ENCODE data around the gene MAPT.

The MAPT gene

DNA sequence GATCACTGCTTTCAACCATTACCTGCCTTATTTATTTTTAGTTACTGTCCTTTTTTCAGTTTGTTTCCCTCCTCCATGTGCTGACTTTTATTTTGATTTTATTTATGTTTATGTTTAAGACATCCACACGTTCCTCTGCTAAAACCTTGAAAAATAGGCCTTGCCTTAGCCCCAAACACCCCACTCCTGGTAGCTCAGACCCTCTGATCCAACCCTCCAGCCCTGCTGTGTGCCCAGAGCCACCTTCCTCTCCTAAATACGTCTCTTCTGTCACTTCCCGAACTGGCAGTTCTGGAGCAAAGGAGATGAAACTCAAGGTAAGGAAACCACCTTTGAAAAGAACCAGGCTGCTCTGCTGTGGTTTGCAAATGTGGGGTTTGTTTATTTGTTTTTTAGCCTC, 95.4 kb downstream of the MAPT start:
- H4K20me1 ChIP-seq: no peaks in the 10 kb centered on the region
- H3K4me3 ChIP-seq: no peak overlapping the region
- H3K27ac ChIP-seq: no peak overlapping the region
- 0 out of 22 replicates have a peak, but pooled peaks cover 0 to 7% (median 0%) of the 10 kb centered on the region in 11 experiments for H3K9me3 ChIP-seq (replicated peaks in 1 of 11)
- H3K36me3 ChIP-seq: no peaks in the 10 kb centered on the region
- H3K27me3 ChIP-seq: no peaks in the 10 kb centered on the region; a peak in 1 of 22 replicates
- H3K4me2 ChIP-seq: no peak overlapping the region
- no peak overlapping the region for H3K9ac ChIP-seq
- H3K4me1 ChIP-seq: peaks cover 0 to 16% (median 2%) of the 10 kb centered on the region in 10 experiments; a peak in 7 of 20 replicates
- no peak for TF ChIP-seq Cebpa-rat (IDR thresholded peaks at IDR 0.05)

DNA sequence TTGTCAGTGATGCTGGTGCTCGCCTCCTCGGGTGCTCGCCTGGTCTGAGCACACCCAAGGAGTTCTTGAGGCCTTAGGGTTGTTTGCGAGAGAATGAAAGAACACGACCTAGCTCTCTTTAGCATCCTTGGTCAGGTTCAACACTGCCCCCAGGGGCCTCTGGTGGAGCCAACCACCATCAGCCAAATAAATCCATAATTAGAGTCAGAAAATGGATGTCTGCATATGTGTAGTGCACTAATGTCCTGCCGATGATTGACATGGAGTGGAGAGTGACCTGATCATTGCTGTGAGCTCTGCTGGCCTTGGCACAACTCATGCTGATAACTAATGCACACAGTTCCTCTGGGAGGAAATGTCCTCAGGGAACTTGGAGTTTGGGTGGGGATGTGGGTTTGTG, 96.5 kb downstream of the MAPT start:
- H3K27ac ChIP-seq: no peak overlapping the region
- no peak overlapping the region for H3K4me2 ChIP-seq
- no peak overlapping the region for H3K9ac ChIP-seq
- H3K9me3 ChIP-seq (replicated peaks in 1 of 11): 0 out of 22 replicates have a peak, but pooled peaks cover 0 to 7% (median 0%) of the 10 kb centered on the region in 11 experiments
- TF ChIP-seq Cebpa-rat (IDR thresholded peaks at IDR 0.05): no peak
- no peaks in the 10 kb centered on the region for H4K20me1 ChIP-seq
- H3K36me3 ChIP-seq: no peaks in the 10 kb centered on the region
- H3K4me1 ChIP-seq: peaks cover 0 to 16% (median 2%) of the 10 kb centered on the region in 10 experiments; a peak in 7 of 20 replicates
- H3K4me3 ChIP-seq: no peak overlapping the region
- H3K27me3 ChIP-seq: no peaks in the 10 kb centered on the region; a peak in 1 of 22 replicates

- Histone ChIP-seq H4K20me1 (no peaks in the 10 kb centered on the region), H3K4me1 (peaks cover 0 to 16% (median 2%) of the 10 kb centered on the region in 10 experiments; a peak in 7 of 20 replicates), H3K9me3 (replicated peaks in 1 of 11) (0 out of 22 replicates have a peak, but pooled peaks cover 0 to 7% (median 0%) of the 10 kb centered on the region in 11 experiments), H3K9ac (no peak overlapping the region), H3K4me2 (no peak overlapping the region), H3K27ac (no peak overlapping the region), H3K27me3 (no peaks in the 10 kb centered on the region; a peak in 1 of 22 replicates), H3K4me3 (no peak overlapping the region), H3K36me3 (no peaks in the 10 kb centered on the region)
- TF ChIP-seq Cebpa-rat (IDR thresholded peaks at IDR 0.05): no peak
Measured at GRCh38 chr17:45991341-45991740, 97.0 kb downstream of the MAPT start.

- no peak for TF ChIP-seq Cebpa-rat (IDR thresholded peaks at IDR 0.05)
- 0 out of 22 replicates have a peak, but pooled peaks cover 0 to 7% (median 0%) of the 10 kb centered on the region in 11 experiments for H3K9me3 ChIP-seq (replicated peaks in 1 of 11)
- H3K27ac ChIP-seq: no peak overlapping the region
- H3K27me3 ChIP-seq: no peaks in the 10 kb centered on the region; a peak in 1 of 22 replicates
- H3K9ac ChIP-seq: no peak overlapping the region
- no peaks in the 10 kb centered on the region for H4K20me1 ChIP-seq
- H3K36me3 ChIP-seq: no peaks in the 10 kb centered on the region
- H3K4me1 ChIP-seq: peaks cover 0 to 16% (median 2%) of the 10 kb centered on the region in 10 experiments; a peak in 7 of 20 replicates
- no peak overlapping the region for H3K4me2 ChIP-seq
- H3K4me3 ChIP-seq: no peak overlapping the region
Measured at GRCh38 chr17:45992175-45992574, 97.8 kb downstream of the MAPT start.

DNA sequence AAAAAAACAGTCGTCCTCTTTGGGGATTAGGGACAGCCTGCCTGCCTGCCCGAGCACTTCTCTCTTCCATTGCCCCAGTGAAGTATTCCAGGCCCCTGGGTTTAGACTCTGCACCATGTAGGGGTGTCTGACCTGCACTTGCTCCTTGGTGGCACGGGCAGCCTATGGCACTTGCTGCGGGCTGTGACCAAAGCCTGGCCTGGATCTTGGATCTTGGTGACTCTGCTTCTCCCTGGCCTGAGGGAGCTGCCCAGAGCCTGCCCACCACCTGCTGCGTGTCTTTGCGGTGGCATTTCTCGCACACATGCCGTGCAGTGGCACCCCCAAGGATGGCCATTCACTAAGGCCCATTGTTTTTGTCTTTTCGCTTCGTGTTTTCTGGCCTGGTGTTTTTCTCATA, 98.5 kb downstream of the MAPT start:
- no peak overlapping the region for H3K4me3 ChIP-seq
- H3K27ac ChIP-seq: no peak overlapping the region
- 0 out of 22 replicates have a peak, but pooled peaks cover 0 to 7% (median 0%) of the 10 kb centered on the region in 11 experiments for H3K9me3 ChIP-seq (replicated peaks in 1 of 11)
- H3K36me3 ChIP-seq: no peaks in the 10 kb centered on the region
- no peaks in the 10 kb centered on the region; a peak in 1 of 22 replicates for H3K27me3 ChIP-seq
- TF ChIP-seq Cebpa-rat (IDR thresholded peaks at IDR 0.05): no peak
- H3K4me1 ChIP-seq: peaks cover 0 to 10% (median under 1%) of the 10 kb centered on the region in 10 experiments; a peak in 7 of 20 replicates
- H3K4me2 ChIP-seq: no peak overlapping the region
- no peak overlapping the region for H3K9ac ChIP-seq
- no peaks in the 10 kb centered on the region for H4K20me1 ChIP-seq

DNA sequence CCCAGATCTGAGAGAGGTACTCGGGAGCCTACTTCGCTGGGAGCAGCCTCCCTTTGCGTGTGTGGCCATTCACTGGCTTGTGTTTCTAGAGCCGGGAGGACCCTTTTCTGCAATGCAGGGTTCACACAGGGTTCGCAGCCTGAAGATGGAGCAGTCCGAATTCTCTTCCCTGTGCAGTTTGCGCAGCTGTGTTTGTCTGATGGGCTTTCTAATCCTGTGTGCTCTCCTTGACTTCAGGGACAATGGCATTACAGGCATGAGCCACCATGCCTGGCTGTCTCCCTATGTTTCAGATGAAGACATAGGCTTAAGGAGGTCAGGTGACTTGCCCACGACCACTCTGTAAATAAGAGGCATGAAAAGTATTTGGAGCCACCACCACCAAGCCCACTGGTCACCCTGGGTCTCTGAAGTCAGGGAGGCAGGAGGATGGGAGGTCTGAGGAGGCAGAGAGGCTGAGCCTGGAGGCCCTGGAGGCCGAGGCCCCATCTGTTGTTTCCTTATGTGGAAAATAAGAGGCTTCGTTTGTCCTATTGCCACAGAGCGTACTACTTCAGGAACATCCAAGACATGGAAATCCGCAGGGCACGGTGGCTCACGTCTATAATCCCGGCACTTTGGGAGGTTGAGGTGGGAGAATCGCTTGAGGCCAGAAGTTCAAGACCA, 99.7 kb downstream of the MAPT start:
- H3K4me2 ChIP-seq: no peak overlapping the region
- H4K20me1 ChIP-seq: no peaks in the 10 kb centered on the region; a peak in 2 of 22 replicates
- H3K27ac ChIP-seq: no peak overlapping the region
- TF ChIP-seq Cebpa-rat (IDR thresholded peaks at IDR 0.05): no peak
- H3K4me1 ChIP-seq: peaks cover 0 to 8% (median 0%) of the 10 kb centered on the region in 10 experiments; a peak in 1 of 20 replicates
- no peaks in the 10 kb centered on the region for H3K36me3 ChIP-seq
- 0 out of 22 replicates have a peak, but pooled peaks cover 0 to 7% (median 0%) of the 10 kb centered on the region in 11 experiments for H3K9me3 ChIP-seq (replicated peaks in 1 of 11)
- H3K4me3 ChIP-seq: no peak overlapping the region
- no peaks in the 10 kb centered on the region; a peak in 1 of 22 replicates for H3K27me3 ChIP-seq
- H3K9ac ChIP-seq: no peak overlapping the region

DNA sequence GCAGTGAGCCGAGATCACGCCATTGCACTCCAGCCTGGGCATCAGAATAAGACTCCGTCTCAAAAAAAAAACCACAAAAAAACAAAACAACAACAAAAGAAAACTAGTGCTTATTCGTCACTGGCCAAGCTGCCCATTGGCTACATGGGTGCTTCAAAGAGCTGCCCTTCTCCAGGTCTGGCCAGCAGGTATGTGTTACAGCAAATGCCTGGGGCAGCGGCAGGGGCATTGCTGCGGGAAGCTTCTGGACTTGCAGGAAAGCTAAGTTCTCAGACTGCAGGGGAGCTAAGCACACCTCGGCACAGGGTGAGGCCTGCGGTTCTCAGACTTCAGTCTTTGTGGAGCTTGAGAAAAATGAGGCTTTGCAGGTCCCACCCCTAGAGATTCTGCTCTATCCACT, 100.6 kb downstream of the MAPT start:
- Histone ChIP-seq H3K27me3 (no peaks in the 10 kb centered on the region; a peak in 1 of 22 replicates), H3K4me3 (no peak overlapping the region), H3K4me2 (no peak overlapping the region), H3K27ac (no peak overlapping the region), H3K9ac (no peak overlapping the region), H4K20me1 (no peaks in the 10 kb centered on the region; a peak in 2 of 22 replicates), H3K4me1 (peaks cover 0 to 8% (median 0%) of the 10 kb centered on the region in 10 experiments; a peak in 1 of 20 replicates), H3K9me3 (replicated peaks in 1 of 11) (0 out of 22 replicates have a peak, but pooled peaks cover 0 to under 1% (median 0%) of the 10 kb centered on the region in 11 experiments), H3K36me3 (no peaks in the 10 kb centered on the region)
- TF ChIP-seq Cebpa-rat (IDR thresholded peaks at IDR 0.05): no peak

GRCh38 chr17:45995627-45996270, 101.4 kb downstream of the MAPT start:
- no peak overlapping the region for H3K27ac ChIP-seq
- no peak overlapping the region for H3K4me2 ChIP-seq
- no peaks in the 10 kb centered on the region; a peak in 1 of 22 replicates for H3K27me3 ChIP-seq
- no peak overlapping the region for H3K4me3 ChIP-seq
- peaks cover 0 to 6% (median 0%) of the 10 kb centered on the region in 10 experiments; a peak in 1 of 20 replicates for H3K4me1 ChIP-seq
- no peak overlapping the region for H3K9ac ChIP-seq
- H3K9me3 ChIP-seq (replicated peaks in 1 of 11): no peaks in the 10 kb centered on the region
- no peaks in the 10 kb centered on the region for H3K36me3 ChIP-seq
- no peaks in the 10 kb centered on the region; a peak in 2 of 22 replicates for H4K20me1 ChIP-seq
- no peak for TF ChIP-seq Cebpa-rat (IDR thresholded peaks at IDR 0.05)

- no peak overlapping the region for H3K4me2 ChIP-seq
- H3K27ac ChIP-seq: no peak overlapping the region
- no peak for TF ChIP-seq Cebpa-rat (IDR thresholded peaks at IDR 0.05)
- no peak overlapping the region for H3K4me3 ChIP-seq
- no peaks in the 10 kb centered on the region for H3K4me1 ChIP-seq
- no peaks in the 10 kb centered on the region; a peak in 2 of 22 replicates for H4K20me1 ChIP-seq
- H3K36me3 ChIP-seq: no peaks in the 10 kb centered on the region
- no peak overlapping the region for H3K9ac ChIP-seq
- no peaks in the 10 kb centered on the region for H3K9me3 ChIP-seq (replicated peaks in 1 of 11)
- no peaks in the 10 kb centered on the region; a peak in 1 of 22 replicates for H3K27me3 ChIP-seq
Measured at GRCh38 chr17:45996282-45996937, 102.1 kb downstream of the MAPT start.

All from BLaER1 treated with 17β-estradiol and CSF1 and Interleukin-3, amounts not matched to agents 10 nM and 100 nM (cell line).